ENCODE results near the gene DNM2. TPM values are rescaled to one million over a fixed set of nuclear protein-coding genes. Genes with fewer than 3 reads are reported as not detected.

Gene DNM2
- total RNA-seq, 1 experiment from 2014 or later: 125 TPM

DNA sequence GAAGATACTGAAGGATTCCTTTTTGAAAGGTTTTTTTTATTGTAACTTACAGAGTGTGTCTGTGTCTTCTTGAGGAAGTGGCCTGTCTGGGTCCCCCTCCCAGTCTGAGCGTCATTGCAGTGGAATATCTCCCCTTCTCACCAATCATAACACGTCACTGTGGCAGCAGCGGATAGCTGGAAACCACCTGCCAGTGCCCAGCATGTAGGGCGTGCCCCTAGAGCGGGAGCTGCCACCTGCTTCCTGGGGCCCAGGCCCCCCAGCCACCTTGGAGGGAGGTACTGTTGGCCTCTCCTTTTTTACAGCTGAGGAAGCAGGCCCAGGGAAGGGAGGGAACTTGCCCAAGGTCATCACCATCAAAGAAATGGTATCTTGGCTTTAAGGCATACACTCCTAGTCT, 4.6 kb upstream of the DNM2 start:
- Histone ChIP-seq H3K4me1 (ENCODE audit: control insufficient read depth, insufficient read depth, low read length) (no peaks in the 10 kb centered on the region), H3K4me3 (ENCODE audit: low read depth in 2 of 2, low read length in 2 of 2) (no peak overlapping the region), H3K36me3 (ENCODE audit: control insufficient read depth, insufficient read depth, low read length) (no peaks in the 10 kb centered on the region; the same call in 1 of the 2 replicates), H3K9me3 (ENCODE audit: control insufficient read depth, insufficient read depth, low read depth, low read length) (no peaks in the 10 kb centered on the region), H3K27me3 (ENCODE audit: control insufficient read depth, insufficient read depth, low read length) (no peaks in the 10 kb centered on the region), H3K27ac (ENCODE audit: low read length) (no peak overlapping the region)
- in situ Hi-C loops (cut with HindIII; ENCODE audit: low pct_unique_long_range_greater_than_20kb, low sequenced_read_pairs) (no loop called here), intact Hi-C loops (cut with micrococcal nuclease; ENCODE audit: unreplicated experiment) (loop anchor here (10.0 kb wide), 1 partner anchor 151 kb away; no protein-coding TSS in a partner anchor)
- no TSS peak for BruUV-seq (replicated peaks)
- CTCF ChIA-PET: interaction anchor here (0.8 kb wide), 1 partner anchor 14 kb away, joined by 3 read pairs; no protein-coding TSS in a partner anchor
- ATAC-seq: no peak
- DNase-seq (ENCODE audit: low read depth, low spot score): no peak
- no peak for TF ChIP-seq SIN3A (IDR thresholded peaks at IDR 0.05; ENCODE audit: borderline replicate concordance, insufficient read depth, low read depth, low read length)
- no peak for TF ChIP-seq REST (IDR thresholded peaks at IDR 0.05; ENCODE audit: insufficient read depth in 1 of 2, low read depth in 2 of 2, low read length in 1 of 2)
- no peak for TF ChIP-seq CTCF (IDR thresholded peaks at IDR 0.05)
- no peak for TF ChIP-seq TCF7L2 (IDR thresholded peaks at IDR 0.05; ENCODE audit: low read depth, low read length)
- TF ChIP-seq POLR2AphosphoS5 (IDR thresholded peaks at IDR 0.05; ENCODE audit: low read depth, low read length): no peak
- POLR2A ChIA-PET: interaction anchor here (0.6 kb wide), 1 partner anchor 511 kb away, joined by 7 read pairs; no protein-coding TSS in a partner anchor

DNA sequence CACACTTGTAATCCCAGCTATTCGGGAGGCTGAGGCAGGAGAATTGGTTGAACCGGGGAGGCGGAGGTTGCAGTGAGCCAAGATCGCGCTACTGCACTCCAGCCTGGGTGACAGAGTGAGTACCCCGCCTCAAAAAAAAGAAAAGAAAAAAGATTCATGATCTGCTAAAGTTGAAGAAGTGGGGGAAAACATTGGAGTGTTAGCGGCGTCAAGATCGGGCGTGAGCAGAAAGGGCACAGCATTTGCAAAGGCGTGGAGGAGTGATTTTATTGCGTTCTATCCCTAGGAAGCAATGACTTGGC, 874 bp upstream of the DNM2 start:
- Histone ChIP-seq H3K4me3 (ENCODE audit: low read depth in 2 of 2, low read length in 2 of 2) (peak overlapping the region; percentile 21 to 38), H3K36me3 (ENCODE audit: control insufficient read depth, insufficient read depth, low read length) (peaks cover 2% of the 10 kb centered on the region; the same call in 1 of the 2 replicates), H3K9me3 (ENCODE audit: control insufficient read depth, insufficient read depth, low read depth, low read length) (no peaks in the 10 kb centered on the region), H3K4me1 (ENCODE audit: control insufficient read depth, insufficient read depth, low read length) (peaks cover 3% of the 10 kb centered on the region; the same call in 1 of the 2 replicates), H3K27me3 (ENCODE audit: control insufficient read depth, insufficient read depth, low read length) (no peaks in the 10 kb centered on the region), H3K27ac (ENCODE audit: low read length) (peak overlapping the region; percentile 61; the same call in 1 of the 2 replicates)
- BruUV-seq (replicated peaks): no TSS peak
- intact Hi-C loops (cut with micrococcal nuclease; ENCODE audit: unreplicated experiment) (loop anchor here (10.0 kb wide), 1 partner anchor 148 kb away; no protein-coding TSS in a partner anchor), in situ Hi-C loops (cut with HindIII; ENCODE audit: low pct_unique_long_range_greater_than_20kb, low sequenced_read_pairs) (no loop called here)
- ChIA-PET POLR2A (no interaction called here), CTCF (interaction anchor here (0.6 to 1.4 kb wide), 5 partner anchors 16 to 147 kb away, joined by 3 to 9 read pairs (median 4); partner anchors contain the start of gene QTRT1)
- TF ChIP-seq CTCF (IDR thresholded peaks at IDR 0.05): no peak
- no peak for TF ChIP-seq REST (IDR thresholded peaks at IDR 0.05; ENCODE audit: insufficient read depth in 1 of 2, low read depth in 2 of 2, low read length in 1 of 2)
- ATAC-seq: no peak
- no peak for DNase-seq (ENCODE audit: low read depth, low spot score)
